ENCODE results near the gene DPEP3.

DNA sequence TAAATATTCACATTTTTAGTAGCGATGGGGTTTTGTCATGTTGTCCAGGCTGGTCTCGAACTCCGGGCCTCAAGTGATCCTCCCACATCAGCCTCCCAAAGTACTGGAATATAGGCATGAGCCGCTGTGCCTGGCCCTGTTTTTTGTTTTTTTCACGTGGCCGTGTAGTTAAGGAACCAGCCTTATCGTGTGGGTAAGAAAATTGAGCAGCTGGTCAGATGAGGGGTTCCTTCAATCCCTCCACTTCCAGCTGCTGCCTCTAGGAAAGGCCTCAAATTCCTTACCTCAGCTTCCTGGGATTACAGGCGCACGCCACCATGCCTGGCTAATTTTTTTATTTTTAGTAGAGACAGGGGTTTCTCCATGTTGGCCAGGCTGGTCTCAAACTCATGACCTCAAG, 24.9 kb upstream of the DPEP3 start:
- TF ChIP-seq, protein P1, sequence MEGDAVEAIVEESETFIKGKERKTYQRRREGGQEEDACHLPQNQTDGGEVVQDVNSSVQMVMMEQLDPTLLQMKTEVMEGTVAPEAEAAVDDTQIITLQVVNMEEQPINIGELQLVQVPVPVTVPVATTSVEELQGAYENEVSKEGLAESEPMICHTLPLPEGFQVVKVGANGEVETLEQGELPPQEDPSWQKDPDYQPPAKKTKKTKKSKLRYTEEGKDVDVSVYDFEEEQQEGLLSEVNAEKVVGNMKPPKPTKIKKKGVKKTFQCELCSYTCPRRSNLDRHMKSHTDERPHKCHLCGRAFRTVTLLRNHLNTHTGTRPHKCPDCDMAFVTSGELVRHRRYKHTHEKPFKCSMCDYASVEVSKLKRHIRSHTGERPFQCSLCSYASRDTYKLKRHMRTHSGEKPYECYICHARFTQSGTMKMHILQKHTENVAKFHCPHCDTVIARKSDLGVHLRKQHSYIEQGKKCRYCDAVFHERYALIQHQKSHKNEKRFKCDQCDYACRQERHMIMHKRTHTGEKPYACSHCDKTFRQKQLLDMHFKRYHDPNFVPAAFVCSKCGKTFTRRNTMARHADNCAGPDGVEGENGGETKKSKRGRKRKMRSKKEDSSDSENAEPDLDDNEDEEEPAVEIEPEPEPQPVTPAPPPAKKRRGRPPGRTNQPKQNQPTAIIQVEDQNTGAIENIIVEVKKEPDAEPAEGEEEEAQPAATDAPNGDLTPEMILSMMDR (IDR thresholded peaks at IDR 0.05), result no peak
- no peak for TF ChIP-seq POLR2AphosphoS5 (IDR thresholded peaks at IDR 0.05)

All from esophagus muscularis mucosa (tissue), 3 donors.